ENCODE data around the gene SMURF2.

The SMURF2 gene

DNA sequence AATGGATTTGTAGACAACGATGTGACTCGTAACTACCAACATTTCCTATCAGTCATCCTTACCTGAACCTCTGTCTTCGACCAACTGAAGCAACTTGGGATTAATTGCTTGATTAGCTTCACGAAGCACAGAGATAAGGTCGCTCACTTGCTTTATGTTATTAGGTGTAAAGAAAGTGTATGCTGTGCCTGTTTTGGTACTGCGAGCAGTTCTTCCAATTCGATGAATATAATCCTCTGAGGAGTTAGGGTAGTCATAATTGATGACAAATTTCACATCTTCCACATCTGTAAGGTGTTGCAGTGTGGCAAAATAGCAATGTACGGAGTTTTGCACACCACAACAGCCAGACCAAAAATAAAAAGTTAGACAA, 161.6 kb downstream of the SMURF2 start:
- peak; percentile 12 for DNase-seq

DNA sequence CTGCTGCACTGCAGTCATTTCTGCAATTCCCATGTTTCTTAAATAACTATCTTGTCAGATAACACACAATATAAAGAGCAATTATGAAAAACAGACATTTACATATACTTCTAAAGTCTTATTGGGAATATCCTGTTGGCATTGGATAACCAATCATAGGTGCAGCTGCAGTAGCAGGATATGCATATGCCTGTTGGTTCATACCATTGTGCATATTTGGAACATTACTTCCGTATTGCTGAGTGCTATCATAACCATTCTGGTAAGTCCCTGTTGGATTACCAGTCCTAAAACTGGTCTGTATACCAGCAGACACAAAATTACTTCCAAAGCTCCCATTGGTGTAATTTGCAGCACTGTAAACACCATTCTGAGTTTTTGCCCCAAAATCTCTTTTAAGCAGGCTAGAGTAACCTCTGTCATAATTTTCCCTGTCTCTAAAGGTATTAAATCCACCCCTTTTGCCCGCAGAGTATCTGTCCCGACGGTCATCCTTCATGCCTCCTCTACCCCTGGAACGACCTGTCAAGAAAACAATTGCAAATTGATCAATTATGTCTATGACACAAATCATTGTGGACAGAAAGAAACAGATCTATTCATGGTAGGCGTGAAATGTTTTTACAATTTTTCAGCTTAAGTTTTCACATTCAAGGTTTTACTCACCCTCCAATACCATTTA, 162.2 kb downstream of the SMURF2 start:
- DNase-seq, result peak; percentile 27

DNA sequence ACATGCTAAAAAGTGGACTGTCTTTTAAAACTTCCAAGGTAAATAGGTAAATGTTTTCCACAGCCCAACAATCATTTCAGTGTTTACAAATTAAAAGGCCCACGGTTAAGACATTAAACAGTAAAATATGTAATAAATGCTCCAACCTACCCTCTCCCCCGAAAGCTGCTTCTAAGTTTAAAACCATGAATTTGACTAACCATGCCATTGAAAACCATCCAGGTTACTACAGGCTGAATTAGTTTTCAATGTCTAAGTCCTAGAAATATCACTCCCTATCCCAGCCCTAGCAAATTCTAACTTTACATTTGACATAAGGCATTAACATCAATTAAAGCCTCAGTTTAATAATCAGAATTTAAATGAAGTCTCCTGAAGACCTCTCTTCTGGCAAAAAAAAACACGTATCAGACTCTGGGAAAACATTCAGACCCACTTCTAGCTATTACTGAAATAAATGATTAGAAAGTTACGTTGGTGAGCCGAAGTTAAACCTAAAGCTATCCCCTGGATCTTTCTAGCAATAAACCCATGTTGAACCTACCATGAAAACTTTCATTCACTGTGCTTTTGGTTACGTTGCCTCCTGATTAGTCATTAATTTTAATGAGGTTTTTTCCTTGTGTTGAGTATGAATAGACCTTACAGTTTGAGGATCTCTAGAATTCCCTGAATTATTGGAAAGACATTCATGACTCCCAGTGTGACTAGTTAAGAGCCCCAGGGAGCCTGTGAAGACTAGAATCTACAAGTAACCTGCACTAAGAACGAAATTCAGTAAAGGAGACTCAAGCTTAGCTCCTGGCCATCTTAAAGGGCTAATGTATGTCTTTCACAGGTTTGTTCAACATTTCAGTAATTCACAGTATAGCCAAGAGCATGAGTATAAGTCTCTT, 163.6 kb downstream of the SMURF2 start:
- DNase-seq, result peak; percentile 27

DNA sequence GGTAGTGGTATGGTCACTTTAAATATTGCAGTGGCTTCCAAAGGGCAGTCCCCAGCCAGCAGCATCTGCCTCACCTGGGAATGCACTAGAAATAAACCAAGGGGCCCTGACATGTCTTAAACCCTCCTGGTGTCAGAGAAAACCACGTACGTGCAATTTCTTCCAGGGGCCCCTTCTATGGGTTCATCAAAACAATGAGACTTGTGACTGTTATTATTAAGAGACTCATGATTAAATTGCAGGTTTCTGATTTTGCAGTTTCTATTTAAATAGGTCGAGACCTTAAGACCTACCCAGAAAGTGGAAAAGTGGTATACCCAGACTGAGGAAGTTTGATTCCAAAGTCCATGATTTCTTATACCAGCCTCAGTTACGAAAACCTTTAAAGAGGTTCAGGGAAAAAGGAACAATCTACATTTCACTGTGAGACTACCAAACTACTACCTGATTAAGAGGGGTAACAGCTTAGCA, 164.5 kb downstream of the SMURF2 start:
- DNase-seq, result no peak

DNA sequence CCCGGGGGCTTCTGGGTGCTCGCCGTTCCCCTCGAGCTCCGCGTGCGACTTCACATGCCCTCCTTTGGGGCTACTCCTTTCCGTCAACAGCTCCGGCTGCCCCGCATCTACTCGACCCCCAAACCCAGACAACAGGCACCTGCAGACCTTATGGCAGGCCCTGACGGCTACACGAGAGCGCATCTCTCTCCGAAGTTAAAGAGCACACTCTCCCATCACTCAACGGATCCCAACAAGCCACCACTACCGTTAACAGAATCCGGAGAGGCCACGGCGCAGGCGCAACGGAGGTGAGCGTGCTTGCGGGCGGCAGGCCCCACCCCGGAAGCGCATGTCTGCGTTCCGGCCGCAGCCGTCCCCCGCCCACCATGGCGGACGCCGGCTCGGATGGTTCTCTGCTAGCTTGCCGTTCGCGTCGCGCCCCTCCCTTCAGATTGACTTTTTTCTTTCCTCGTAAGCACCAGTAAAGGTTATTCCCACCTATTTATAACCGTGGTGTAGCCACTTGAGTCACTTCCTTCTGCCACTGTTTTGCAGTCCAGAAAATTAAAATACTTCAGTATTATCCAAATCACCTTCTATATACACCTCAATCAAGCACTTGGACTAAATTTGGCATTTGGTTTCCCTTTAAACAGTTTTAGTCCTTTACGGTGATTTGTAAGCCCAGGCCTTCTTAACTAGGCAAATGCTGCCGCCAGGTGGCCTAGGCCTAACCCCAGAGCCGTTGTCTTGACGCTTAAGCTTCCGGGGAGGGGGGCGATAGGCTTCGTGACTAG, 165.1 kb downstream of the SMURF2 start, which contains the start of gene POLG2:
POLG2 (minus strand) TSS at position 269 of the 779 bp plus-strand sequence; CDS start at position 183, 86 bp downstream.
- DNase-seq, result peak; percentile 96

DNA sequence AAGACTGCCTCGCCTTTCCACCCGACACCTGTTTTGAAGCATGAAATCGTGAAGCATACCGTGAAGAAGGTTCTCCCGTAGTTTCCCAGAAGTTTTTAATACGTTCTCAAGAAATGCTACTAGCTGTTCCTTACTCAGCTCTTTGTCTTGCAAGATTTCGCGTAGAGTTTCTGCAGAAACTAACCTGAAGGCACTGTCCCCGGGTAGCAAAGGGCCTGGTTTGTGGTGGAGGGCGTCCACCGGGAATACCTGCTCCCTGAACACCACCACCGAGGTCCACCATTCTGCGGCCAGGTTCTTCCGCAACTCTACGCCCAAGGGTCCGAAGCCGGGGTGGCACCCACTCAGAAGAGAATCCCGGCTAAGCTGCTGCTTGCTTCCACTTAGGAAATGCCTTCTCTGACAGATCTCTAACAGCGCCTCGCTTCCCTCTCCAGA, 165.7 kb downstream of the SMURF2 start:
- DNase-seq, result no peak
